Limb (tissue), 2 donors: ENCODE results near the gene RGS11.
"Not testable (repeated sequence)": the region's sequence is repeated elsewhere in the genome, so short reads cannot be mapped to it uniquely, and the experiment has no call there.

ENCODE experiments used
- DNase-seq, 2 donors: peaks; one replicate each; pipeline ENCODE4 v3.0.0-alpha.2; 2016; ENCODE audit errors: extremely low spot score in 2 of 2

Gene RGS11

DNA sequence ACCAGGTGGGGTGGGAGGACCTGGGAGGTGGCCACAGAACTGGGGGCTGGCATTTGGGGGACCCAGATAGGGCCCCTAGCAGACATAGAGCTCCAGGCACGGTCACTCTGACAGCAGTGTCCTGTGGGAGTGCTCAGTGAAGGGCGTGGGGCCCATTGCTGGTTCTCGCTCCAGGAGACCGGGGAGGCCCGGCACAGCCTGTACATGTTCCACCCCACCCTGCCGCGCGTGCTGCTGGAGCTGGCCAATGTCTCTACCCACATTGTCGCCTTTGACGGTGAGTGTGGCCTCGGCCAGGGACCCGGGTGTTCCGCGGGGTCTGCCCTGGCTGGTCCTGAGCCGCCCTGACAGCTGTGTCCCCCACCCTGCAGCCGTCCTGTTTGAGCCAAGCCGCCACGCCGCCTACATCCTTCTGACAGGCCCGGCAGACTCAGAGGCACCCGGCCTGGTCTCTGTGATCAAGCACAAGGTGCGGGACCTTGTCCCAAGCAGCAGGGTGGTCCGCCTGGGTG lies 11.2 kb downstream of the RGS11 start:
- no peak for DNase-seq

GRCh38 chr16:263944-264343 lies 11.8 kb downstream of the RGS11 start:
- no peak for DNase-seq

DNA sequence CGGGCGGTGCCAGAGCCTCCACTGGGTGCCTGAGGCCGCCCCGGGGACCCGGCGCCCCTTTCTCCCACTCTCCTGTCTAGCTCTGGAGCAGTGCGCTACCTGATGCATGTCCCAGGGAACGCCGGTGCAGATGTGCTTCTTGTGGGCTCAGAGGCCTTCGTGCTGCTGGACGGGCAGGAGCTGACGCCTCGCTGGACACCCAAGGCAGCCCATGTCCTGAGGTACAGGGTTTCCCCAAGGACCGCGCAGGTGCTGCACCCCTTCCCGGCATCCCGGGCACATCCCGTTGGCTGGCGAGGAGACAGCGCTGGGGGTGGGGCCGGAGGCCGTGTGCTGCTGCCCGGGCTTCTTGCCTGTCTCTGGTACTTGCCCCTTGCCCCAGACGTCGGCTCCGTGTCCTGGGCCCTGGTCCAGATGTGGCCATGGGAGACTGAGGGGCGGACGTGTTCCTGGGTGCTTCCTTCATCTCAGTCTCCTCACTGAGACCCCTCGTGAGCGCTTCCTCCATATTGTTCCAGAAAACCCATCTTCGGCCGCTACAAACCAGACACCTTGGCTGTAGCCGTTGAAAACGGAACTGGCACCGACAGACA lies 12.5 kb downstream of the RGS11 start:
- no peak for DNase-seq

DNA sequence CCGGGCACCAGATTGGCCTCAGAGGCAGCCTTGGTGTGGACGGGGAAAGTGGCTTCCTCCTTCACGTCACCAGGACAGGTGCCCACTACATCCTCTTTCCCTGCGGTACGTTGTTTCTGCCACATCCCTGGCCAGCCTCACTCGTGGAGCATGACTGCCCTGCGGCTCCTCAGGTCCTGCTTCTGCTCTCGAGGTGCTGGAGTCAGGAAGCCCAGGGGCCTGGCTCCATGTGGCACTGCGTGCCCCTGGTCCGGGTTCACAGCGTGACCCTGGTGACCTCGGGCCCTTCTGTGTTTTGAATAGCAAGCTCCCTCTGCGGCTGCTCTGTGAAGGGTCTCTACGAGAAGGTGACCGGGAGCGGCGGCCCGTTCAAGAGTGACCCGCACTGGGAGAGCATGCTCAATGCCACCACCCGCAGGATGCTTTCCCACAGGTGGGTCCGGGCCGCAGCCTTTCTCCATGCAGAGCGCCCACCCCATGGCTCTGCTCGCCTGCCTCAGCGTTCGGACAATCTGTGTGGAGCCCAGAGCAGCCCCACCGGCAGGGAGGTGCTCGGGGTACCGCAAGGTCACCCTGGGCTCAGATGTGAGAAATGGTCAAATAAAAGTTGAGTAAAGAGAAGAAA lies 13.5 kb downstream of the RGS11 start:
- DNase-seq: no peak

- DNase-seq: no peak
Measured at GRCh38 chr16:261031-261691, 14.6 kb downstream of the RGS11 start.

GRCh38 chr16:260326-260725 lies 15.4 kb downstream of the RGS11 start:
- no peak for DNase-seq

GRCh38 chr16:259814-260253 lies 15.9 kb downstream of the RGS11 start:
- DNase-seq: no peak

GRCh38 chr16:259226-259625 lies 16.5 kb downstream of the RGS11 start:
- no peak for DNase-seq

DNA sequence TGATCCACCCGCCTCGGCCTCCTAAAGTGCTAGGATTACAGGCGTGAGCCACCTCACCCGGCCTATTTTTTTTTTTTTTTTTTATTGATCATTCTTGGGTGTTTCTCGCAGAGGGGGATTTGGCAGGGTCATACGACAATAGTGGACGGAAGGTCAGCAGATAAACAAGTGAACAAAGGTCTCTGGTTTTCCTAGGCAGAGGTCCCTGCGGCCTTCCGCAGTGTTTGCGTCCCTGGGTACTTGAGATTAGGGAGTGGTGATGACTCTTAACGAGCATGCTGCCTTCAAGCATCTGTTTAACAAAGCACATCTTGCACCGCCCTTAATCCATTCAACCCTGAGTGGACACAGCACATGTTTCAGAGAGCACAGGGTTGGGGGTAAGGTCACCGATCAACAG lies 17.7 kb downstream of the RGS11 start:
- not testable (repeated sequence) for DNase-seq

- DNase-seq: no peak
Measured at GRCh38 chr16:255183-255582, 20.6 kb downstream of the RGS11 start.

- DNase-seq: no peak
Measured at GRCh38 chr16:254461-254860, 21.3 kb downstream of the RGS11 start.

GRCh38 chr16:253833-254232 lies 21.9 kb downstream of the RGS11 start:
- DNase-seq: no peak

- DNase-seq: no peak
Measured at GRCh38 chr16:252366-253337, 23.1 kb downstream of the RGS11 start.

GRCh38 chr16:249431-249830 lies 26.3 kb downstream of the RGS11 start:
- no peak for DNase-seq

DNA sequence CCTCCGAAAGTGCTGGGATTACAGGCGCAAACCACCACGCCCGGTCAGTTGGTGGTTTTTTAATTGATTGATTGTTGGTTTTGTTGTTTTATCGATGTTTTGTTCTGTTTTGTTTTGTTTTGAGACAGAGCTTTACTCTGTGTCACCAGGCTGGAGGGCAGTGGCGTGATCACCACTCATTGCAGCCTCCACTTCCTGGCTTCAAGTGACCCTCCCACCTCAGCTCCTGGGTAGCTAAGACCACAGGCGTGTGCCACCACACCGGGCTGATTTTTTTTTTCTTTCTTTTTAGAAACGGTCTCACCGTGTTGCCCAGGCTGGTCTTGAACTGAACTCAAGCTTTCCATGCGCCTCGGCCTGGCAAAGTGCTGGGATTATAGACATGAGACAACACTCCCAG lies 28.7 kb downstream of the RGS11 start:
- no peak for DNase-seq

- no peak for DNase-seq
Measured at GRCh38 chr16:245105-245504, 30.6 kb downstream of the RGS11 start.

DNA sequence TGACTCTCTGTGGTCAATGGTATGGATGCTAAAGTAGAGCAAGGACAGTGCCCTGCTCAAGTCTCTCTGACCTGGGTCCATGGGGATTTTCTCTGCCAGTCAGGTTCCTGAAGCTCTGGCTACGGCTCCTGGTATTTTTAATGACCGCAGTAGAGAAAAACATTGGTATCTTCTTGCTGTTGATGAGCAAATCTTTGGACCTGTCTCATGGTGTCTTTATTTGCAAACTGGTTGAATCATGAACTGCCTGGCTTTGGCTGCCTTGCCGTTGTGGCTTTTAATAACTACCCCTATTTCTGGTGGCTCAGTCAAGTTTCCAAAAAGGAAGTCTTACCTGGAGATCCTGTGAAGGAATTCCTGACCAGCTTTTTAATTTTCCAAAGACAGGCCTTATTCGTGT lies 32.4 kb downstream of the RGS11 start:
- no peak for DNase-seq

GRCh38 chr16:242281-242680 lies 33.5 kb downstream of the RGS11 start:
- DNase-seq: no peak

- no peak for DNase-seq
Measured at GRCh38 chr16:240559-240958, 35.2 kb downstream of the RGS11 start.

DNA sequence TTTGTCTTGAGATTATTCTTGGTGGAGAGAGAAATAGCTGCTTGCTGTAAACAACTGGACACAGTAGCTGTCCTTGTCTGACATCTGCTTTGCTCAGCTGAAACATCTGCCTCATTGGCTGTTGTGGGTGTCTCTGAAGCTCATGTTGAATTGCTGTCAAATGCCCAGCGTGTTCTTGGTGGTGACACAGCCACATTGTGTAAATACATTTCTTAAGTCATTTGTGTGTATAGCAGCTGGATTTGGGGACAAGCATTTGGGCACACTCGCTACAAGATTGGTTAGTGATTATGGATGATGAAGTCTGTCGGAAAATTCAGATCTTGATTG lies 35.8 kb downstream of the RGS11 start:
- DNase-seq: no peak

DNA sequence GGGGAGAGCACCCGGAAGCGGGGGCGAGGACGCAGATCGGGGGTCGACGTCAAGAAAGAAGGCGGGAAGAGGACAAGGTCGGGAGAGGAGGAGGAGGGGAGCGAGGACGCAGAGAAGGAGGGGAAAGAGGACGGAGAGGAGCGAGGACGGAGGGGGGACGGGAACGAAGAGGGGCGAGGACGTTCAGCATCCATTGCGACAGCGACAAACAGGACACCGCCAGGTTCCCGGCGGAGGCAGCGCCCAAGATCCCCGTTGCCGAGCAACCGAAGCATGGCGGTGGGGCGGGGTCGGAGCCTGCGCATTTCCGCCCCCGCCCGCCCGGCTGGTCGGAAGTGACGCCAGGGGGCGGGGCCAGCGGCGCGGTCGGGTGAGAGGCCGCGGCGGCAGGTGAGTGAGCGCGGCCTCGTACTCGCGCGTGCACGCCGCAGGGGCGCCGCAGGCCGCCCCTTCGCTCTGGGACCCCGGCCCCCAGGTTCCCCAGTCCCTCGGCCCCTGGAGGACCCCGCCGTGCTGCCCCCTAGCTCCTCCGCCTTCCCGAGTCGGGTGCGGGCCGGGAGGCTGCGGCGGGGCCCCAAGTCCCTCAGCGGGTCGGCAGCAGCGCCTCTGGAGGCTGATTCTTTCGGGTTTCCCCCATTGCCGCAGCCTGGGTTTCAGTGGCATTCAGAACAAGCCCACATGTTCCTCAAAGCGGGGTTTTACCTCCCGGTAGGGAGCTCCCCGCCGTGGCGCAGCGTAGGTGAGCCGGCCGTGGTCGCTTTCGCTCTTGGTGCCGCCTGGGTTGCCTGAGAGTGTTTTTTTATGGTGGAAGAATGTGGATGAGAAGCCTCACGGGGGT lies 41.1 kb downstream of the RGS11 start, which contains the start of gene FAM234A:
FAM234A (plus strand) TSS at position 354 of the 838 bp plus-strand sequence. CDS start 19,593 bp downstream, outside the sequence.
- DNase-seq: peak; percentile 94 to 96
